Kasumi-1 (cell line): Measurements from ENCODE around the gene NUDC.
A peak's percentile ranks its signal among the peaks of the same experiment; 100 is the strongest.
"Not testable (repeated sequence)": the region's sequence is repeated elsewhere in the genome, so short reads cannot be mapped to it uniquely, and the experiment has no call there.

Experiments used
- DNase-seq, 2 experiments: peaks; one replicate each; lab custom pipeline; 2025; lab: John Stamatoyannopoulos, UW

The NUDC gene

DNA sequence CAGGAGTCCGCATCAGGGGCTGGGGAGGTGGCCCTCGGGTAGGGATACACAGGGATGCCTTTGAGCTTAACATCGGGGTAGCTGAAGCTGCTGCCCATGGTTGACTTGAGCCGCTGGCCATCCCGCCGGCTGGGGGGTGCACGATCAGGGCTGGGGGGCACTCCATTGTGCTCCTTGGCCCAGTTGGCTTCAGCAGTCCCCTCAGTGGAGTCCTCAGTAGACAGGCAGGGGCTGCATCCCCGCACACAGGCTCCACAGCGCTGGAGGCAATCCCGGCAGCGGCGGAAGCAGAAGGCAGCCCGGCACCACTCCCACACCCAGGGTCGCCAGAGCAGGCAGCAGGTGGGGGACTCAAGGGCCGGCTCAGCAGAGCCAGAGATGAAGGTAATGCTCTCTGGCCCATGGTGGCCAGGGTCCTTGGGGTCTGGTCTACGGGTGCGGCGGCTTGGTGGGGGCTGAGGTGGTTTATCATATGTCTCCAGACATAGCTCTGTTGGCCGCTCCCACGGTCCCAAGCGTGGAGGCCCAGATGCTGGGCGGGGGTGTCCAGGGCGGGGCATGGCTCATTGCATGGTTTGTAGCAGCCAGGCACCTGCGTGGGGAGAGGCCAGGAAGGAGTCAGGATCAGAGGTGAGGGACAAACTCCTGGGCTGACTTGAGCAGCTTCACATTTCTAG is 30.4 kb downstream of the NUDC start:
- DNase-seq: no peak

- no peak for DNase-seq
Observed at GRCh38 chr1:26953374-26953773, 31.8 kb downstream of the NUDC start.

- DNase-seq: no peak
Observed at GRCh38 chr1:26956321-26956720, 34.8 kb downstream of the NUDC start.

GRCh38 chr1:26957306-26957705 is 35.8 kb downstream of the NUDC start:
- DNase-seq: no peak

GRCh38 chr1:26959270-26959669 is 37.7 kb downstream of the NUDC start:
- no peak for DNase-seq

- no peak for DNase-seq
Observed at GRCh38 chr1:26959722-26960624, 38.4 kb downstream of the NUDC start, which contains the start of gene KDF1. TSS of gene KDF1 (minus strand) at chr1:26960468. CDS start at chr1:26952380, 8,088 bp downstream.

DNA sequence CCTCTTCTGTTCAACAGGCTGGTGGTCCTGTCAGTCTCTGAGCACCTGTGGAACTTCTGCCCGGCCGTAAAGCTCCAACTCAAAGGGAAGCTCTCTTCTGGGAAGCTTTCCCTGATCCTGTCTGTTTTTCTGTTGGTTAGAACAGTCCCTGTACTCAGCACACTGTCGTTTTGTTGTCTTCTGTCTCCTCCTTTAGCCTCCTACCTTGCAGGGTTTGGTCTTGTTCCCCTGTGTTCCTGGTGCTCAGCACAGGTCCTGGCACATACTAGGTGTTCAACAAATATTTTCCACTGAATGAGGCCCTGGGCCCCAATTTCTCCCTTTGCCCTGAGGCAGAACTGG is 39.1 kb downstream of the NUDC start:
- DNase-seq: no peak

GRCh38 chr1:26961826-26962225 is 40.3 kb downstream of the NUDC start:
- DNase-seq: peak; percentile 42 to 45

- DNase-seq: no peak
Observed at GRCh38 chr1:26965213-26965612, 43.7 kb downstream of the NUDC start.

- no peak for DNase-seq
Observed at GRCh38 chr1:26965628-26966027, 44.1 kb downstream of the NUDC start.

GRCh38 chr1:26970810-26971209 is 49.3 kb downstream of the NUDC start:
- no peak for DNase-seq

GRCh38 chr1:26971590-26971989 is 50.0 kb downstream of the NUDC start:
- no peak for DNase-seq

DNA sequence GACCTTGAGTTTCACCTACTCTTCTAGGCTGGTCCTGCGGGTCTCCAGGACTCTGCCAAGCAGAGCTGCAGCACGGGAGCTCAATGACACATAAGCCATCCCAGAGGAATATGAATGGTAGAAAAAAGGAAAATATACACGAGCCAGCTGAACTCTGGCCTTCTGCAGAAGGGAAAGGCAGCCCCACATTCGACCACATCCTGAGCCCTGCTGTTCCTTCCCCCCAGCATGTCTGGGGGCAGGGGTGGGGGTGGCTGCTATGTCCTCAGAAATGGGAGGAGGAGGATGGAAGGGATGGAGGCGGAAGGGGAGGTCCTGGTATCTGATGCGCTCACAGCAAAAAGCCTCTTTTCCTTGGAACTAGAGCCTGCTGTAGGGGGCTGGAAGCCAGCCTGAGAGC is 50.8 kb downstream of the NUDC start:
- DNase-seq: peak; percentile 48 to 49

- no peak for DNase-seq
Observed at GRCh38 chr1:26972821-26973220, 51.3 kb downstream of the NUDC start.

GRCh38 chr1:26976621-26977510 is 55.3 kb downstream of the NUDC start:
- no peak for DNase-seq

GRCh38 chr1:26978901-26979300 is 57.4 kb downstream of the NUDC start:
- DNase-seq: peak in 1 of 2 experiments; percentile 23

DNA sequence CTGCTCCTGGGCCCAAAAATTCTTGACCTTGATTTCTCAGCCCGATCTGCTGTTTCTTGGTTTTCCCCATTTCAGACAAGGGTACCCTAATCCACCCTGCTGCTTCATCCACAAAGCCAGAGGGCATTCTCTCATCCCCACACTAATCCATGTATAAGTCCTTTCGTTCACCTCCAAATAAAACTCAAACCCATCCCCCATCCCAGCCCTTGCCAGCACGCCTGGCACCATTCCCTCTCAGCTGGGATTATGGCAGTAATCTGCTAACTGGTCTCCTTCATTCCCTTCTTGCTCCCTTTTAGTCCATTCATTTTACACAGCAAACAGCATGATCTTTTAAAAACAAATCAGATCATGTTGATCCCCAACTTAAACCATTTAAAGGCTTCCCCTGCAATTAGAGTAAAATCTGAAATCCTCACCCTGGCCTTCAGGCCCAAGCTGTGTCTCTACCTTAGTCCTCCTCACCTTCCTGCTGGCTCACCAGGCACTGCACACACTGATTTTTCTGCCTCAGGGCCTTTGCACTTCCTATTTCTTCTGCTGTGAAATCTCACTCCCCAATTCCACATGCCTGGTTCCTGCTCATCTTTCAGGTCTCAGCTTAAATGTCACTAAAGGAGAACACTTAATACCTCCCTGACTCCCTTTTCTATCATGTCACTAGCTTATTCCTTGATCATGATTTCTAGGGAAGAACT is 59.8 kb downstream of the NUDC start:
- DNase-seq: no peak

GRCh38 chr1:26983863-26984262 is 62.3 kb downstream of the NUDC start:
- DNase-seq: no peak

- DNase-seq: no peak
Observed at GRCh38 chr1:26984291-26984690, 62.7 kb downstream of the NUDC start.

GRCh38 chr1:26986658-26987057 is 65.1 kb downstream of the NUDC start:
- DNase-seq: no peak

- DNase-seq: not testable (repeated sequence)
Observed at GRCh38 chr1:26989403-26990109, 68.0 kb downstream of the NUDC start.
